Astrocyte (in vitro differentiated cells and primary cell): ENCODE measurements around the gene SYNE1.
A peak's percentile ranks its signal among the peaks of the same experiment; 100 is the strongest.

Experiments
- CTCF ChIP-seq: IDR thresholded peaks from 2 replicates; pipeline ENCODE4 v1.5.1; 2011; ENCODE audit warnings: low read depth, mild to moderate bottlenecking, inconsistent platforms, low read length, moderate library complexity; ENCODE audit not compliant: insufficient read depth
- EZH2 ChIP-seq: IDR thresholded peaks from 2 replicates; pipeline ENCODE4 v1.6.1; 2012; ENCODE audit warnings: mild to moderate bottlenecking, low read length, inconsistent platforms; ENCODE audit not compliant: insufficient read depth

- TF ChIP-seq CTCF, result peak; percentile 37
- TF ChIP-seq EZH2, result no peak
These were observed 335.2 kb downstream of the SYNE1 start for GRCh38 chr6:152301765-152302568.
